H7 (cell line): Measurements from ENCODE around the gene PCDH9. TPM values are rescaled to one million over a fixed set of nuclear protein-coding genes. Genes with fewer than 3 reads are reported as not detected.

ENCODE experiments used
- DNase-seq: peaks from one replicate; pipeline ENCODE4 v3.0.0; 2012
- H3K27me3 ChIP-seq: 2 replicates; pipeline ENCODE4 v1.6.0; 2011; ENCODE audit warnings: mild to moderate bottlenecking, low read length; ENCODE audit not compliant: control insufficient read depth, insufficient read depth
- H3K36me3 ChIP-seq: replicated peaks from 2 replicates; pipeline ENCODE4 v1.5.1; 2011; ENCODE audit warnings: low read length; ENCODE audit not compliant: control insufficient read depth, insufficient read depth
- H3K4me3 ChIP-seq: 2 replicates; pipeline ENCODE4 v1.5.1; 2011; ENCODE audit warnings: low read depth, mild to moderate bottlenecking, control low read depth, low read length, moderate library complexity; ENCODE audit not compliant: insufficient read depth
- total RNA-seq: library from RNA; depleted of rRNA; stranded (reverse); fragments of >200 nt; shearing (Covaris generic); gene quantifications from 2 replicates; pipeline ENCODE4 v1.2.3, GENCODE V29; 2014

The PCDH9 gene
- total RNA-seq, 1 experiment from 2014 or later: 0.14 TPM

DNA sequence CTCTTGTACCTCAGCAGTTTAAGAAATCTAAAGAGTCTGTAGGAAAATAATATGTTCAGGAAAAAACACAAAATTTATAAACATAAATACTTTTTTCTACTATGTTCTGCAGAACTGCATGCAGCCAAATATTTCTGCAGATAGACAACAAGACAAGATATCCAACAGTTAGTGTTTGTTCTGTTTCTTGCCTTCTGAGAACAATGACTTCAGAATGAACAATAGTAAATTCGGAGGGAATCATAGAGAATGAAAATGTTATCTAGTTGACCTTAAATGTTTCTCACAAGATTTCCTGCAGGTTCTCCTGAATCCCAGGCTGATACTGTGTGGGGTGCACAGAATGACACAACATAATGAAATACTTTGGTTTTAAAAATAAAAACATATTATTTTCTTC, 180.4 kb downstream of the PCDH9 start:
- DNase-seq: no peak
- H3K36me3 ChIP-seq: no peaks in the 10 kb centered on the region
- no peaks in the 10 kb centered on the region for H3K27me3 ChIP-seq
- no peak overlapping the region for H3K4me3 ChIP-seq

DNA sequence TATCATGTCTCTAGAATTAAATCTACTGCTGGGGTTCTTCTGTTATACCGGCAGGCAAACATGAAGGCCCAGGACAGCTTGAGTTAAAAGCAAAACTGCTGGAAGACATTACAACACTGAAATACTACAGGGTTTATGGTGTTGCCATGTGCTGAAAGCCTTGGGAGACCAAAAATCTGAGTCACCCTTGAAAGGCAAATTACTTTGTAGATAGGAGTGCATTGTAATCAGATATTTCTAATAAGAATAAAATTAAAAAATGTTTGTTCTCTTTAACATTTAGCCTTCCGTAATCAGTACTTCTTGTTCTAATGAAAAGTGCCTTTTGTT, 181.3 kb downstream of the PCDH9 start:
- no peaks in the 10 kb centered on the region for H3K27me3 ChIP-seq
- H3K4me3 ChIP-seq: no peak overlapping the region
- no peaks in the 10 kb centered on the region for H3K36me3 ChIP-seq
- DNase-seq: no peak

DNA sequence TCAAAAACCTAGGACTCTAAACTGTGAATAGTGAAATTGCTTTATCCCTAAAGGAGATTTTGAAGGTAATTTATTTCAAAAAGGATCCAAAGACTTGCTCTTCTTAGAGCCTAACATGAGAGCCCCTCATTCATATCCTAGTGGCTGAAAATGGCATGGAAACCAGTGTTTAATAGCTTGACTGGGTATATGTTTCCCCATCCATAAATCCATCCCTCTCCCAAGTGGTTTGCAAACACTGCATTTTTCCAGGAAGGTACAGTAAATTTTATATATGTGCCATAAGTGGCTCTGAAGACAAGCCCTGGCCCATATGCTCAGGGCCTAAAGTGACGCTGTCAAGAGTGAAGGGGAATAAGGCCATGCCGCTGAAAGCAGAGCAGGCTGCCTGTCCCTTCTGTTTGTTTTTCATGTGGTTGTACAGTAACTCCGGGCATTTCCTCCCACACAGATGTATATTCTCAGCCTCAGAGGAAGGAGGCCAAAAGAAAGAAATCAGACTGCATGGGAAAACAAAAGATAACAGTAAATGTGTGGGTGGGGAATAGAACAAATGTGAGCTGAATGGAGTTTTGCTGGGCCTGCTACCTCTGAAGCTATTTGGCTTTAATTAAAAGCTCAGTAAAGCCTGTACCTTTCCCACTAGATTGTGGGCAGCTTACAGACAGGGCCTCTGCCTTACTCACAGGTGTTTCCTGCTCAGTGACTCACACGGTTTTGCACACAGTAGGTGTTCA, 181.9 kb downstream of the PCDH9 start:
- H3K27me3 ChIP-seq: no peaks in the 10 kb centered on the region
- DNase-seq: no peak
- H3K36me3 ChIP-seq: no peaks in the 10 kb centered on the region
- no peak overlapping the region for H3K4me3 ChIP-seq

DNA sequence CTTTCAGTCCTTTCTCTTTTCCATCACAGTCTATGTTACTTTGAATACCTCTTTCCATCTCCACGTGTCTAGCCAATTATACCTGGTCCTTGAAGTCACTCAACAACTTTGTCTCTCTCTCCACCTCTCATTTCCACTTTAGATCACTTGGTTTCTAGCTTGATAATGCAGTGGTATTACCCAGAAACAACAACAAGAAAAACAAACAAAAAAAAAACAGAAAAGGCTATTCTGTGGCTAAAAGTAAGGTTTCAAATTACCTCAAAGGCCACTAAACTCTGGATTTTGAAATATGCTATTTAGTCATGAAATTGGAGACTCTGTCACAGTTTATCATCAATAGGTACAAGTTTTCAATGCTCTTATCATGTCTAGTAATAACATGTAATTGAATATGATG, 184.8 kb downstream of the PCDH9 start:
- DNase-seq: no peak
- Histone ChIP-seq H3K27me3 (no peaks in the 10 kb centered on the region), H3K36me3 (no peaks in the 10 kb centered on the region), H3K4me3 (no peak overlapping the region)

DNA sequence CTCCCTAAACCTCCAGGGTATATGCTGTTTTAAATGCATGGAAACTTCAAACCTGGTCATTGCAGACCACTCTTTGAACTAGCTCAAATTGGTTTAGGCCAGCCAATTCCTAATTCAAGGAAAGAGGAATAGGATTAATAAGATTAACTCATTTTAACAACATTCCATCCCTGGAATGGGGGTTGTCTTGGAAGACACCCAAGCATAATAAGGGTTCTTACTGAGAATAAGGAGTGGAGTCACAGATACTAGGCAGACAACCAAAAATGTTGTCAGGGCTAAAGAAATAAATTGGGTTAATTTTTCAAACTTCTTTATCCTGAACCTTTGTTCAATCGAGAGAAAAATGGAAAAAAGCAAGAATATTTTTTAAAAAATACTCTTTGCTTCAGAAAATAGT, 186.2 kb downstream of the PCDH9 start:
- no peak overlapping the region for H3K4me3 ChIP-seq
- H3K36me3 ChIP-seq: no peaks in the 10 kb centered on the region
- no peak for DNase-seq
- H3K27me3 ChIP-seq: no peaks in the 10 kb centered on the region

DNA sequence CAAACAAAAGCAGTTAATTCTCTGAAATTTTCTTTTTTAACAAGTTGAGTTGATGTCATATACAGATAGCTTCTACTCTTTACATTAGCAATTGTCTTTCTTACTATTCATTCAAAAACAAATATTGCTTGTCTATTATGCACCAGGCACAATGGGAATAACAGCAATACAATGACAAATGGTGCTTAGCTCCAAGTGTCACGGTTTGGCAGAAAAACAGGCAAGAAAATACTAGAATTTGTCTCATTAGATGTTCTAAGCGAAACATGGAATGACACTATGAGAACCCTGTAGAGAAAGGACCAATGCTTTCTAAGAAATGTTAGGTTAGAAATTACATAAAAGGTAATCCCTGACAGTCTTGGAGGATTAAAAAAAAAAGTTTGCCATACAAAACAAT, 187.6 kb downstream of the PCDH9 start:
- H3K36me3 ChIP-seq: no peaks in the 10 kb centered on the region
- no peaks in the 10 kb centered on the region for H3K27me3 ChIP-seq
- no peak for DNase-seq
- H3K4me3 ChIP-seq: no peak overlapping the region

DNA sequence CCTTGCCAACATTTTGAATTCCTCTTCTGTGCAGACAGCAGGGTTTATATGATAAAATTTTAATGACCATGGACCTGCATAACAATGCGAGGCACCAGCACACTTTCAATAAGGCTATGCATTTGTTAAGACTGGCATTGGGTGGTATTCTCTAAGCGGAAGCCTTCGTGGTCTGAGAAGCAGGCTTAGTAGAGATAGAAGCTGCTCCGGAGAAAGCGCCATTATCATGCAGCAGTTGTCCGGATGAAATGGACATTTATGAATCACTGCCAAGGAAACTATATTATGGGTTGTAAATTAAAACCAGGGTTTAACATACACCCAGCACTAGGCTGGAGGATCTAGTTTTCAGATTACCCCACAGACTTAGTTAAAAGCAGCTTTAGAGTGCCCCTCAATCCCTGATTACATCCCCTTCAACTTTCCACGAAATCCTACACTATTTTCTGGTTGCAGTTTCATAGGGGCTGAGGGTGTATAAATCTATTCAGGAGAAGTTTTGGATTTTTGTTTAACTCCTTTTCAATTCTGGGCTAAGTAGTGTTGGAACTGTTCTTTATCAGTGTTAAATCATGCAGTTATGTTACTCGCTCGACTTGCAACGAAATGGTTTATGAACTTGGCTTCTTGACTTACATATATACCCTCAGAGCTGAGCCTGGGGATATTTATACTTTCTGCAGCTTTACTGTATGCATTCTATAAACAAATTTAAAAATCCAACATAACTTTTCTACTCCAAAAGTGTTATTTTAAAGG, 193.3 kb downstream of the PCDH9 start:
- no peaks in the 10 kb centered on the region for H3K36me3 ChIP-seq
- no peak overlapping the region for H3K4me3 ChIP-seq
- no peak for DNase-seq
- H3K27me3 ChIP-seq: no peaks in the 10 kb centered on the region

DNA sequence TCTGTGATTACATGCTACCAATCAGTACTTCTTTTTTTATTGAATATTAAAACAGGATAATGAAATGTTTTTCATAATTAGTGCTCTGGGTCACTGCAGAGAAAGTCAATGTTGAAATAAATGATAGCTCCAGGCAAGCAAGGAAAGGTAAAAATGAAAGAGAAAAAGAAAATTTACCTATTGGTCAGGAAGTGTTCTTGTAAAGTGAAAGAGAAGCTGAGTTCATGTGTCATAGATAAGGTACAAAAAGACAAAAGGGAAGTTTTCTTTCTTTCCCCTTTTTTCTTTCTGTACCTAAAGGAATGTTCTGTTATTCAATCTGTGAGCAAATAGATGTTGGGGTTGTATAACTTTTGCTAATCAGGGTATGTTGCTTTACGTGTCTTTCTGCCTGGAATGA, 197.0 kb downstream of the PCDH9 start:
- DNase-seq: no peak
- Histone ChIP-seq H3K27me3 (no peaks in the 10 kb centered on the region), H3K36me3 (no peaks in the 10 kb centered on the region), H3K4me3 (no peak overlapping the region)

DNA sequence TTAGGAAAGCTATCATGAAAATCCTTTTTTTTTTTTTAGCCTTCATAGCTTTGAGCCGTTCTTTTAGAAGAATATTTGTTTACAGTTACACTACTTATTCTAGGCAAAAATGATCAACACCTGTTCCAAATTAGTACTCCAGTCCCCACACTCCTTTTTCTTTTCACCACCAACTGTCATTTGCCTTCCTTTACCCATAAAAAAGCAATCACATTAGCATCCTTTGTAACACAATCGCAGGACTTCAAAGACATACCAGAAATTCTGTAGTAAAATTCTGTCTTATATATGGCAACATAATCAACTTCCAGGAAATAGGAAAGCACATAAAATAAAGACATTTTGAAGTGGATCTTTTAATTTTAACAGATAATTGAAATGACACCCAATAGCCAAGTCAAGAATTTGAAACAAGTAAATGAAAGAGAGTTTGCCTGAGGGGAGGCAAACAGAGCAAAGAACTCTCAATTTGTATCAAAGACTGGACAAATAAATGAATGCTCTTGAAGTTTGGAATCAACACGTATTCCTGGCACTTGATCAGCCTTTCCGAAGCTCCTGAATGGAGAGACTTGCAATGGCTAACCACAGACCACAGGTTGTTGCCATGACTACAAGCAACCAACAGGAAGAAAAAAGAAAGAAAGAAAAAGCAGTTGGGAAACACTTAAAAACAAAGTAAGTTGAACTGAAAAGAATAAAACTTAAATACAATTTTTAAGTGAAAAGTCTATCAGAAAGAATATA, 206.8 kb downstream of the PCDH9 start:
- no peak for DNase-seq
- Histone ChIP-seq H3K4me3 (no peak overlapping the region), H3K27me3 (no peaks in the 10 kb centered on the region), H3K36me3 (no peaks in the 10 kb centered on the region)

DNA sequence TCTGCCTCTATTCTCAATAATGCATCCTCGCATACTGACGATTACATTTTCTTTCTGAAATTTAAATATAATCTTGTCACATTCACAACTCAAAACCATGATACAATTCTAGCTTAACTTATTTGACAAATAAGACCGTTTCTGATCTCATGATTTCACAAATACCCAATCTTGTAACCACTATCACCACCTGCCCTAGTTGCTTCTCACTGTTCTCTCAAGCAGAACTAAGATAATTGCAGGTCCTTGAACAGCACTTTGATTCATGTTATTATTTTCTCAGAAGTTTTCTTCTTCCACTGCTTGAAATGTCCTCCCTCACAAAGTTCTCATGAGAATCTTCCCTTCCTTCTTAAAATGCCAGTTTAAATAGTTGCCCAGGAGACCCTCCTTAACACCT, 211.4 kb downstream of the PCDH9 start:
- no peaks in the 10 kb centered on the region for H3K27me3 ChIP-seq
- no peak for DNase-seq
- no peak overlapping the region for H3K4me3 ChIP-seq
- H3K36me3 ChIP-seq: no peaks in the 10 kb centered on the region

DNA sequence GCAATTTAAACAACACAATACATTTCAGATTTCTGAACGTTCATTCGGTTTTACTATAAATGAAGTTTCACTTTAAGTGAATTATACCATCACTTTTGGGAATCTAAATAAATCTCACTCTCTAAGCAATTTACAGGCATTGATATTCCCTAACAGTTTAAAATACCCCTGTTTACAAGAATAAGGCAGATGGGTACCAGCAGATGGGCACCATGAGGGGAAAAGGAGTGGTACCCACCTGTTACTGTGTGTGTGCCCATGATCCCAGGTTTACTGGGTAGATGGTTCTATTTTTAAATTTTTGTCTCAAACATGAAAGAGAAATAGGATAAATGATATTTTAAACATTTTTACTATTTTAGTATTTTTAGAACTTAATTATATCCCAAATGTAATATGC, 212.9 kb downstream of the PCDH9 start:
- no peak for DNase-seq
- Histone ChIP-seq H3K4me3 (no peak overlapping the region), H3K27me3 (no peaks in the 10 kb centered on the region), H3K36me3 (no peaks in the 10 kb centered on the region)

DNA sequence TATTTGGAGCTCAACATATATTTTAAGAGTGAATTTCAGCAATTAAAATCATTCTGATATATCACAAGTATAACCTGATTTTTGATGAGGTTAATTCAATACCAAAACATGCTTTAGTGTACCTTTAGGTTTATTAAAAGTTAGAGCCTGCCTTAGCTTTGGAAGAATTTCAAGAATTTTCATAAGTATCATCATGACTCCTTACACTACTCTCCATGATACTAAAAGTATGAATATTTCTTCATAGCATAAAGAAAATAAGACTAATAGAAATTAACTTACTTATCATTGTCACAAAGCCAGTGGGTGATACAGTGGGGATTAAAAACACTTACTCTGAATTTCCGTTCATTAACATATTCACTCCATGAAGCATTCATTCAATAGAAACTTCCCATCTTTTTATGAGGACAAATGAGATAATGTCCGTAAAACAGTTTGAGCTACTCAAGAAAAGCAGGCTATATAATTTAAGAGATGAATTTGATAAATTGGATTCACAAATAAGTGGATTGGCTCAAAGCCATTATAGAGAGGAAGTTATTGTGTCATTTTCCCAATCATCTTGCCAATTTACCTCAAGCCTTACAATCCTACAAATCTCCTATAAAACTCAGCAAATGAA, 214.0 kb downstream of the PCDH9 start:
- H3K36me3 ChIP-seq: no peaks in the 10 kb centered on the region
- H3K4me3 ChIP-seq: no peak overlapping the region
- DNase-seq: no peak
- H3K27me3 ChIP-seq: no peaks in the 10 kb centered on the region

DNA sequence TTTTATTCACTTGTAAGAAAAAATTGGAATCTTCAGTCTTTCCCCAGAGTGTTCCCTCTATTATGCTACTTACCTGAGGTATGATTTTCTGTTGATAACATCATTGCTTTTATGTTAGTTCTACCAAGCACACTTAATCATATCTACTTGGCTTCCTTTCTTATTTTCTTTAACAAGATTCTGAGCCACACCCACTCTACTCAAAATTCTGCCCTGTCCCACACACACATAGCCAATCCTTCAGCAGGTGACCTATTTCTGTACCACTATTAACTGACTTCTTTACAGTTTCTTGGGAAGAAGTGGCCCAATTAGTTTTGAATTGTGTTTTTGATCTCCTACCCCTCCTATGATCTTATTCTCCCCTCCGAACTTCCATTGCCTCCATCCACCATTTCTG, 215.7 kb downstream of the PCDH9 start:
- no peak overlapping the region for H3K4me3 ChIP-seq
- H3K27me3 ChIP-seq: no peaks in the 10 kb centered on the region
- DNase-seq: no peak
- no peaks in the 10 kb centered on the region for H3K36me3 ChIP-seq

DNA sequence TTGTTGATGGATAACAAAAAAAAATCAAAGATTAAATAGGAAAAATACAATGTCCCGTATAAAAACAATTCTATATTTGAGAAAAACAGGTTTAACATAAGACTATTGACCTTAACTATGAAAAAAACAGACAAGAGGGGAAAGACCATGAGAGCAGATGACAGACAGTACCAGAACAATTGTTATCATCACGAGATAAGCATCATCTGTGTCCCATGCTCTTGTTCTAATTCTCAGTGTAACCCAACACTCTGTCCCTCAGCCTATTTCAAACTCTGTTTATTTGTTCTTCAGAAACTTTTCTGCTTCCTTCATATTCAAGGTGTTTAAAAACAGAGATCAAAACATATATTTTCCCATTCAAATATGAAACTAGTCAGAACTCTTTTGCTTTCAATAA, 216.4 kb downstream of the PCDH9 start:
- Histone ChIP-seq H3K36me3 (no peaks in the 10 kb centered on the region), H3K4me3 (no peak overlapping the region), H3K27me3 (no peaks in the 10 kb centered on the region)
- DNase-seq: no peak
